HG03045 (cell line): ENCODE data around the gene KPNA2.
"Not testable (repeated sequence)": the region's sequence is repeated elsewhere in the genome, so short reads cannot be mapped to it uniquely, and the experiment has no call there.

Experiments used
- ATAC-seq: cut with Tn5 transposase; IDR thresholded peaks from one replicate; pipeline ENCODE4 v1.9.1; 2021; ENCODE audit warnings: mild to moderate bottlenecking, moderate library complexity; ENCODE audit not compliant: unreplicated experiment

KPNA2 gene

GRCh38 chr17:68019675-68020408 lies 15.7 kb upstream of the KPNA2 start:
- peak; percentile 78 for ATAC-seq

- ATAC-seq: no peak
Observed at GRCh38 chr17:68020409-68020756, 15.2 kb upstream of the KPNA2 start.

GRCh38 chr17:68020791-68021190 lies 14.7 kb upstream of the KPNA2 start:
- ATAC-seq: not testable (repeated sequence)

GRCh38 chr17:68021963-68022362 lies 13.6 kb upstream of the KPNA2 start:
- ATAC-seq: no peak

- not testable (repeated sequence) for ATAC-seq
Observed at GRCh38 chr17:68022547-68022946, 13.0 kb upstream of the KPNA2 start.

GRCh38 chr17:68029512-68030215 lies 5.9 kb upstream of the KPNA2 start:
- no peak for ATAC-seq

GRCh38 chr17:68033636-68034451 lies 1.7 kb upstream of the KPNA2 start:
- no peak for ATAC-seq

- ATAC-seq: no peak
Observed at GRCh38 chr17:68034452-68034776, 1.1 kb upstream of the KPNA2 start.

GRCh38 chr17:68035131-68035522 lies 408 bp upstream of the KPNA2 start:
- peak; percentile 79 for ATAC-seq

- no peak for ATAC-seq
Observed at GRCh38 chr17:68036304-68037147, 991 bp downstream of the KPNA2 start.

GRCh38 chr17:68047153-68047846 lies 11.8 kb downstream of the KPNA2 start:
- no peak for ATAC-seq

- not testable (repeated sequence) for ATAC-seq
Observed at GRCh38 chr17:68047890-68048542, 12.5 kb downstream of the KPNA2 start.

- no peak for ATAC-seq
Observed at GRCh38 chr17:68048996-68049395, 13.5 kb downstream of the KPNA2 start.

GRCh38 chr17:68049812-68050437 lies 14.4 kb downstream of the KPNA2 start:
- not testable (repeated sequence) for ATAC-seq

- not testable (repeated sequence) for ATAC-seq
Observed at GRCh38 chr17:68051321-68052312, 16.1 kb downstream of the KPNA2 start.

- no peak for ATAC-seq
Observed at GRCh38 chr17:68052810-68053209, 17.3 kb downstream of the KPNA2 start.

GRCh38 chr17:68053231-68054013 lies 17.9 kb downstream of the KPNA2 start:
- ATAC-seq: no peak
